Jurkat, Clone E6-1 (cell line): ENCODE results near the gene NPHP4.

Source experiments
- DNase-seq: peaks from one replicate; pipeline ENCODE4 v3.0.0-alpha.2; 2011; ENCODE audit warnings: low read depth, low spot score
- H3K4me3 ChIP-seq: 2 replicates; pipeline ENCODE4 v1.5.1; 2011; ENCODE audit warnings: mild to moderate bottlenecking, low read length, control low read depth, moderate library complexity

NPHP4 gene

DNA sequence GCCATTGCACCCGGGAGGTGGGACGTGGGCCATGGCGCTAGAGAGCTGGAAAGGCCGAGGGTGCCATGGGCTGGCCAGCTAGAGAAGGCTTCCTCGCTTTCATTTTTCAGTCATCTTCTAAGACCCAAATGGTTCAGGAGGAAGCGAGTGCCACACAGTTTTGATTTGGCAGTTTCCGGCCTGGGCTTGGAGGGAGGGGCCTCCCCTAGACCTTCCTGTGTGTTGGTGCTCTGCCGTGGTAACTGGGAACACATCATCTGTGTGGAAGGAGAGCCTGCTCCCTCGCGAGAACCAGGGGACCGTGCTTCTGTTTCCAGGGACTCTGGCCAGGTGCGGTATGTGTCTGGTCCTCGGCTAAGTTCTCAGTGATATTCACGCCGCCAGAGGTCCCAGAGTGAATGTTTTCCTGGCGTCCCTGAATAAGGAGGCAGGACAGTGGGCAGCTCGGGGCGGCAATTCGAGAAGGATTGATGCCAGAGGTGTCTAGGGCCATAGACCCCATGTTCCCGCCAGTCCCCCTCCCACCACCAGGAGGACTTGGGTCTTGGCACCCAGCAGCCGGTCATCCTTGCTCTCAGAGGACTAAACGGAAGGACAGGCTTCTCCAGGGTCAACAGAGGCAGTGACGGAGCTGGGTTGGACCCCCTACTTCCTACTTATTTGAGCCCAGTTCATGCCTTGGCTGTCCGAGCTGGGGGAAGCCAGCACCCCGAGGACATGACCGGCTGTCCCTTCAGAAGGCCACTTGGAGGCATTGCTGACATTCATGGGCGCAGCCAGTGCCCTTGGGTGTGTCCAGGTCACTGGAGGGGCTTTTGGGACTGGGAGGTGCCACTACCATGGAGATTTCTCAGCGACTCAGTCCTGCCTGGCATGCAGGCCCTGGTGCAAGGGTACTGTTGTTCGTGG is 2.7 kb upstream of the NPHP4 start:
- DNase-seq: peak; percentile 62

DNA sequence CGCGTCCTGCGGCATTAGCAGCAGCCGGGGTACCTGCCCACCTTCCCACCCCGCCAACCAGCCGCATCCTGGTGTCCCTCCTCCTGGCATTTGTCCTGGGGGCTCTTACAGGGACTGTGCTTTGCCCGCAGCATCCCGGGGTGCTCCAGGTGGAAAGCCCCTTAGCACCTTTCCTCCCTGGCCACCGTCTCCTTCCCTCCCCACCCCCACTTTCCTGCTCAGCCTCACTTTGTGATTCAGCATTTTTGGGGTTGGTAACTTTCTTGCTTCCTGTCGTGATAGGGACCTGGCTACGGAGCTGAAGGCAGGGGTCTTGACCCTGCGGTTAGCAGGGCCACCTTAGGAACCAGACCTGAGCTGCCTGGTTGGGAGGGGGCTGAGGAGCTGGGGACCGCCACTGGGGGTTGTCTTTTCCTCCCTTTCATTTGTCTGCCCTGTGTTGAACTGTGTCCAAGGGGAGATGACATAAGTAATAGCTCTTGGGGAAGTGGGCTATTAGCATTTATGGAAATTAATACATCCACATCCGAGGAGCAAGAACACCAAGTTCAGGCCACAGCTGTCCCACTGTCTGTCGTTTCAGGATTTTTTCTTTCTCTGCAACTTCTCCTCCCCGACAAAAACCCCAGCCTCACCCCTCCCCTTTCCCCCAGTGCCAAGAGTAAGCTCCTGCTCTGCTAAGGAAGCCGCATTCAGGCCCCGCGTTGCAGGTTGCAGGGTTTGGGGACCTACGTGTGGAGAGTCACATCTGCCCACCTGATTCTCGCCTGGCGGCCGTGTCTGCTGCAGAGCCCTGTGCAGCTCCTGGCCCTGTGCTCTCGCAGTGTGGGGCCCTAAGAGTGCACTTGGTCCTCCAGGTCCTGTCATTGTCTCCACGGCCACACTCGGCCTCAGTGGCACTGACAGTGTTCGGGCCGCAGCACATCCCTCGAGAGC is 1.6 kb upstream of the NPHP4 start:
- peak overlapping the region; percentile 84 for H3K4me3 ChIP-seq
- no peak for DNase-seq

More for the DNA sequence above, 2.7 kb upstream of the NPHP4 start:
- H3K4me3 ChIP-seq: peak overlapping the region; percentile 84

DNA sequence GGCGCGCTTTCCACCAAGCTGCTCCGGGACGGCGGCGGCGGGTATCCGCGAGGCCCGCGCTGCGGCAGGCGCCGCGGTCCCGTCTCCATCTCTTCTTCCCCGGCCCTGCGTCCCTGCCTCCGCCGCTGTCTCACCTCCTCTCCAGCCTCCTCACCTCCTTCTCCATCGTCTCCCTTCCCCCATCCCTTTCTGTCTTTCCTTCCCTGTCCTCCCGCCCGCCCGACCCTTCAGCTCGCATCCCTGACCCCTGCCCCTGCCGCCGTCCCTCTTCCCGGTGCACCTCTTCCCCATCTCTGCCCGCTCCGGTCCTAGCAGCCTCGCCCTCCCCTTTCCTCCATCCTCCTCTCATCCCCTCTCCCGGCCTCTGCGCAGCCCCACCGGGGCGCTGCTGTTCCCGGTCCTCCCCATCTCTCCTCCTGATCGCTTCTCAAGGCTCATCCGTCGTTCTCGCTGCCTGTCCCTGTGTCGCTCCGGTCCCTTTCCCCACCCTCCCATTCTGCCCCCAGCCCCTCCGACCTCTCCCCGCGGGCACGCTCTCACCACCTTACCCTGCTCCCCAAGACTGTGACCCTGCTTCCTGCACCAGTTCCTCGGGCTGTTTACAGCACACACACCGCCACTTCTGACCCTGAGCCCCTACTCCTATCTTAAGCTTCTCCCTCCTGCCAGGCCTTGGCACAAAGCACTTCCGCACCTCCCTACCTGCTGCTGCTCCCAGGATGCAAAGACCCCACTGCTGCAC is 760 bp upstream of the NPHP4 start:
- DNase-seq: no peak

DNA sequence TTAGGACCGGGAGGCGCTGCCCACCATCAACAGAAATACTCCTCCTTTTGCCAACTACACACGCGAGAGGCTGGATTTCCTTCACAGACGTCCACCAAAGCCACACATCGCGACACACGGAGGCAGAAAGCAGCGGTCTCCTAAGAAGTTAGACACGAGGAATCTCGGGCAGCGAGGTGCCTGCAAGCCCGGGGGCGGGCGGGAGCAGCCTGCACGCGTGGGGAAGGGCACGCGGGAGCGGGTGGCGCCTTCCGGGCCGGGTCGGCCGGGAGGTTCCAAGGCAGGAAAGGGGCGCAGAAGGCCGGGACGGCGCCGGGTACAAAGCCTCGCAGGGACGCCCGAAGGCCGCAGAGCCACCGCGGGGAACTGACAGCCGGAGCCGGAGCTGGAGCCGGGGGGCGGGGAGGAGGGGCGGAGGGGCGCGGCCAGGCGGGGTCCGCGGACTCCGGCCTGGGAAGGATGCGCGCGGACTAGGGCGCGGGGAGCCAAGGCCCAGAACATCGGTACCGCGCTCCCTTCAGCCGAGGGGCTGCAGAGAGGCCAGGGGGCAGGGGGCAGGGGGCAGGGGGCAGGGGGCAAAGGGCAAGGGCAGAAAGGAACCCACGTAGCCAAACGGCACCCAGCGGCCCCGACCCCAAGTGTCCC is 722 bp downstream of the NPHP4 start:
- no peak for DNase-seq
- H3K4me3 ChIP-seq: peak overlapping the region; percentile 79

More for the DNA sequence above, 760 bp upstream of the NPHP4 start:
- peak overlapping the region; percentile 84 for H3K4me3 ChIP-seq

DNA sequence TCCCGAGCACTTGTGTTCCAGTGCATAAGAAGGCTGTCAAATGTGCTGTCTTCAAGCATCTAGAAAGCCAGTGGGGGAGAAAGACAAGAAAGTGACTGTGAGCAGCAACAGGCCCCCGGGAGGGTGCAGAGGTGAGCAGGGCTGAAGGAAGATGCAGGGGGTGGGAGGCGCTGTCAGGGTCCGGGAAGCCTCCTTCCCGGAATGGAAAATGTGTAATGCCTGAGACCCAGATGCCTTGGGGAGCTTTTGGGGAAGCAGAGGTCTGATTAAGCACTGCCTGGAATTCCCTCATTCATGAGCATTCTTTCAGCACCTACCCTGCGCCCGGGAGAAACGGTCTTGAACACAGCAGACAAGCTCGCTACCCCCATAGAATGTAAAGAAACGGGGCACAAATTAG is 1.3 kb downstream of the NPHP4 start:
- DNase-seq: no peak
- H3K4me3 ChIP-seq: peak overlapping the region; percentile 79

DNA sequence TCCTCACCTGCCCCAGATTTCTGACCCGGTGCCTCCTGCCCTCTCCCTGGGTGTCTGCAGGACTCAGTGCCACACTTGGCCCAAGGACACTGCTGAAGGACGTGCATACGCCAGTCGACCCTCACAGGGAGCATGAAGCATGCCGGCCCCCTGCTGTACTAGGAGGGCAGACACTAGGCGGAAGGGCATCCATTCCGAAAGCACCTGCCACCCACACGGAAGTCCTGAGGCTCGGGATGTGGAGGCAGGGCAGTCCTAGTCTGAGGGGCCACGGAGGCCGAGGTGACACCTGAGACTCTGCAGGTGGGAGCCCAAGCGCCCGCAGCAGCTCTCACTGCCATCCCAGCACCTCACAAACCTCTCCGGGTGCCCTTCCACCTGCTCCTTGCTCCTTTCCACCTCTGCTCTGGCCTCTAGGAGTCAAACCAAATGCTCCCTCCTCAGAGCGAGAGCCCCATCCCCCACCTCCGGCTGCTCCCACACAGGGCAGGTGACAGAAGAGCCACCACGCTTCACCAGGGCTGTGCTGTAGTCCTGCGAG is 2.4 kb downstream of the NPHP4 start:
- no peak for DNase-seq
- H3K4me3 ChIP-seq: no peak overlapping the region

DNA sequence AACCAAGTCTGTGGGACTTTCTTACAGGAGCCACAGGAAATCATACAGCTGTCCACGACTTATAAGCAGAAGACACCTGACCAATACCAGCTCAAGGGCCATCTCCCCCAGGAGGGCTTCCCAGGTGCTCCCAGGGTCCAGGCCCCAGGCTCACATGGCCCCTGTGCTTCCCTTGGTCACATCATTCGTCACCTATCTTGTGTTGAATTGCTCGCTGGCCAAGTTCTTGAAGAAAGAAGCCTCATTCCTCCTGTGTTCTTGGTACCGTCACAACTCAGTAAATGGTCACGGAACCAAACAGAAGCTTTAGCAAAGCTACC is 3.0 kb downstream of the NPHP4 start:
- H3K4me3 ChIP-seq: no peak overlapping the region
- DNase-seq: no peak

DNA sequence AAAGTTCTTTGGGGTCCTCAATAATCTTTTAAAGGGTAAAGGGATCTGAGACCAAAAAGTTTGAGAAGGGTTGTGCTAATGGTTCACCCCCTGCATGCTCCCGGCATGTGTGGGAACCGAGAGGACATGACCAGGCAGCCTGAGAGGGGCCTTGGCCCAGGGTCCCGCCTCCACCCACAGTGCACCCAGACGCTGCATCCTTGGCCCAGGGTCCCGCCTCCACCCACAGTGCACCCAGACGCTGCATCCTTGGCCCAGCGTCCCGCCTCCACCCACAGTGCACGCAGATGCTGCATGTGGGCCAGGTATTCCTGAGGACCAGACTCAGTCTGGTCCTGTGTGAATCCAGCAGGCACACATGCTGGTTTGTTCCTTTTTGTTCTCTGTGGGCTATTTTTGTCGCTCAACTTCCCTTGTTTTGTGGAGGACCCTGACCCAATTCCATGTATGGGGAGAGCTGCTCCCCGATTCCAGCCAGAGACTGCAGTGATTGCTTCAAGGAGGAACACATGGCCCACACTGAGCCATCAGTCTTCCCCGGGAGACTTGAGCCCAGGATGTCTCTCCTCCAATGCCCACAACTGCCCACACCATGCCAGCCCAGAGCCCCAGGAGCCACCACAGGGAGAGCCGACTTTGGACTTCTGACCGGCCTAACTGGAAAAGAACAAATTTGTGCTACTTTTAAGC is 3.5 kb downstream of the NPHP4 start:
- no peak overlapping the region for H3K4me3 ChIP-seq
- no peak for DNase-seq

DNA sequence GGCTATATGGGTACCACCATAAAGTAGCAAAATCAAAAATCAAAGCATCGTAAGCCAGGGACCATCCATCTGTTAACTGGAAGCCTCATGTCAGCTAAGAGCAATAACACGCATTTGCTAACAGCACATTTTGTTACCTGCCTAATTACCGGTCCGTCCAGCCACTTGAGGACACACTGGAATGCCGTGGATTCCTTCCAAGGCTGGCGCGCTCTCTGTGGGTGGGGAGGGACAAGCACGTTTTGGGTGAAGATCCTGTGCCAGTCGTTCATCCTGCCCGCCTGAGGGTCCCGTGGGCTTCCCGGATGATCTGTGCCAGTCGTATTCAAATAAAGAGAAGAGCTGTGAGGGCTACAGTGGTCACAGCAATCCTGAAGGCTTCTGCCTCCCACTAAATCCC is 6.2 kb downstream of the NPHP4 start:
- DNase-seq: no peak
- H3K4me3 ChIP-seq: no peak overlapping the region

DNA sequence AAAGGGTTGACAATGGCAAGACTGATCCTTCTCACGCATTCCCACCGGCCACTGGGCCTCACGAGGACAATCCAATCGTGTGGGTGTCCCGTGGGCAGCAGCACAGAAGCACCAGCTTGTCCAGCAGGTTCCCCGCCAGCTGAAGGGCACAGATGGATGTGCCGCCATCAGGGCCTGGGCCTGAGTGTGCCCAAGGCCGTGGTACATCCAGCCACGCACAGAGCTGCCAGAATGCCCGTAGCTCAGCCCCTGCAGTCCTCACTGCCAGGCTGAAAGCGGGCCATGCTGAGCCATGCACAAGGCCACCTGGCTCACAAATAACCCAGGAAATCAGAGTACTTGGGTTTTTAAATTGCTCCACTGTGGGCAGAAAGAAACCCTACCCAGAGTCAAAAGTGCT is 7.0 kb downstream of the NPHP4 start:
- H3K4me3 ChIP-seq: no peak overlapping the region

DNA sequence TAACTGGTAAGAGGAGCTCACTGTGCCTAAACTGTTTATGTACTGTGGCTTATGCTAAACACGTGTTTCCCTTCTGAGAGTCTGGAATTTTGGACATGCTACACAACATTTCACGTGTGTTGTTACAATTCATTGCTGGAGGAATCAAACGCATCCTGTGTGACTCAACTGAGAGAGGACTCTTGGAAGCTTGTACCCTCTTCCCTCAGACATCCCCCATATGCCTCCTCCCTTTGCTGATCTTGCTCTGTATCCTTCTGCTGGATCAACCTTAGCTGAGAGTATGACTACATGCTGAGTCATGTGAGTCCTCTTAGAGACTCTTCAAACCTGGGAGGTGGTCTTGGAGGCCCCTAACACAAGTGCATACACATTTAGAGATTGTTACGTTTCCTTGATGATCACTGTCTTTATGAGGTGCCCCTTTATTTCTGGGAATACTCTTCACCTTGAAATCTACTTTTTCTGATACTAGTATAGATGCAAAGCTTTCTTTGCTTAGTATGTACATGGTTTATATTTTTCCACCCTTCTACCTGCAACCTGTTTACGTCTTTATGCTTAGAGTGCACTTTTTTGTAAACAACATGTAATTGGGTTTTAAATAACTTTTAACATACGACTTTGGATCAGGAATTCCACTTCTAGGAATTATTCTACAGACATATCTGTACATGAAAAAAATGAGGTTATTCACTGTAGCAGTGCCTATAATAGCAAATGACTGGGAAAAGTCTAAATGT is 8.7 kb downstream of the NPHP4 start:
- DNase-seq: no peak
- no peak overlapping the region for H3K4me3 ChIP-seq

More for the DNA sequence above, 7.0 kb downstream of the NPHP4 start:
- DNase-seq: no peak

DNA sequence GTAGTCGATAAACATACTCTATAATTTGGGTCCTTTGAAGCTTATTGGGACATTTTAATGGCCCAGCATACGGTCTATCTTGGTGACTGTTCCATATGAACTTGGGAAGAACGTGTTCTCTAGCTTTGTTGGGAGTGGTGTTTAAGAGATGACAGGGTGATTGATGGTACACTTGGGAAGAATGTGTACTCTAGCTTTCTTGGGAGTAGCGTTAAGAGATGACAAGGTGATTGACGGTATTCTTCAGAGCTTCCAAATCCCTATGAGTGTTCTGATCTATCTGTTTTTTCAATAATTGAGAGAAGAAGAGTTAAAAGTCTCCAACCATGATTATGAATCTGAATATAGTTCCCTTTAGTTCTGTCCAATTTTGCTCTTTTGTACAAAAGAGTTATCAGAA is 9.4 kb downstream of the NPHP4 start:
- no peak for DNase-seq
- H3K4me3 ChIP-seq: no peak overlapping the region

DNA sequence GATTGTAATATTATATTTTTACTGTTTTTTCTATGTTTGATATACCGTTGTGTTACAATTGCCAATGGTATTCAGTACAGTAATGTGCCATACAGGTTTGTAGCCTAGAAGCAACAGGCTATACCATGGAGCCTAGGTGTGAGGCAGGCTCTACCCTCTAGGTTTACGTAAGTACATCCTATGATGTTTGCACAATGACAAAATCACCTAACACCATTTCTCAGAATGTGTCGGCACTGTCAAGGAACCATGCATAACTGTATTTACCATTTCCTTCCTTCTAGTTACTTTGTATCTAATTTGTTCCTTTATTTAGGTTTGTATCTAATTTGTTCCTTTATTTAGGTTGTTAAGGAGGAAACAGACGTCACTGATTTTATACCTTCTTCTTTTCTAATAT is 9.9 kb downstream of the NPHP4 start:
- no peak for DNase-seq
- no peak overlapping the region for H3K4me3 ChIP-seq

DNA sequence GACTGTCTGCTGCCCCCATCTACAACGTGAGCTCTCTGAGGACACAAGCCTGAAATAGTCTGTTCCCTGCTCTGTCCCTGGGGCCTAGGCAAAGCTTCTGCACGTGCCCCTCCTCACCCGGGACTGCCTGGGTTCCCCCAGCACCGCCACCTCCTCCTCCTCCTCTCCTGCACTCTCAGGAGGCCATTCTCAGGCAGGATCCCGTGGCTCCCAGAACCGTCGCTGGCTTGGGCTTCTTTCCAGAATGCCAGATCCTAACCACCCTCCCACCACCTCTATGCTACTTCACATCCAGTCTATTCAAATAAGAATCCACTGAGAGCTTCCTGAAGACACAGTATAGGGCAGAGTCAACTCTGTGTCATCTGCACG is 11.2 kb downstream of the NPHP4 start:
- H3K4me3 ChIP-seq: no peak overlapping the region
- no peak for DNase-seq

DNA sequence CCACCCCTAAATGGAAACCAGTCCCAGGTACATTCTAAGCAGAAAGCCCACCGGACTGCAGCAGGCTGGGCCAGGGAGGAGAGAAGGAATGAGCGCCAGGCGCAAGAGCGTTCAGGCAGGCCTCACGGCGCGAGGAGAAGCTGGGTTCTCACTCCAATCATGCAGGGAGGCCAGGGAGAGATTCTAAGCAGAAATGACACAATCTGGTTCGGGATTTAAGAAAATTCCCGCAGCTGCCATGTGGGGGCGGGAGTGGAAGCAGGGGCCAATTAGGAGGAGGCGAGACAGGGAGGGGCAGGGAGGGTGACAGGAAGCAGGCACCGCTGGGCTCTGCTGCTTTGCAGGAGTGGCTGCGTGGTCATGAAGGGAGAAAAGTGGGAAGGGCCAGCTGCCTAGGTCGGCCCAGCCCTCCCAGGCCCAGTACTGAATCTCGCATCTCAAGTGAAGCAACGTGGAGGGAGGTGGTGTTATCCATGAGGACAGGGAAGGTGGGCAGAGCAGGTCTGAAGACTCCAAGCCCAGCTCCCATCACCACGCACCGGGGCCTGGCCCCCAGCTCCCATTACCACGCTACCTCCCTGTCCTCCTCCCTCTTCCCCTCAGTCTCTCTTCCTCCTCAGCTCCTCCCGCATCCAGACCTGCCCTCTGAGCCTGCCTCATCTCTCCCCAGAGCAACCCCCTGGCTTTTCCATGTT is 11.8 kb downstream of the NPHP4 start:
- DNase-seq: no peak
- H3K4me3 ChIP-seq: no peak overlapping the region

DNA sequence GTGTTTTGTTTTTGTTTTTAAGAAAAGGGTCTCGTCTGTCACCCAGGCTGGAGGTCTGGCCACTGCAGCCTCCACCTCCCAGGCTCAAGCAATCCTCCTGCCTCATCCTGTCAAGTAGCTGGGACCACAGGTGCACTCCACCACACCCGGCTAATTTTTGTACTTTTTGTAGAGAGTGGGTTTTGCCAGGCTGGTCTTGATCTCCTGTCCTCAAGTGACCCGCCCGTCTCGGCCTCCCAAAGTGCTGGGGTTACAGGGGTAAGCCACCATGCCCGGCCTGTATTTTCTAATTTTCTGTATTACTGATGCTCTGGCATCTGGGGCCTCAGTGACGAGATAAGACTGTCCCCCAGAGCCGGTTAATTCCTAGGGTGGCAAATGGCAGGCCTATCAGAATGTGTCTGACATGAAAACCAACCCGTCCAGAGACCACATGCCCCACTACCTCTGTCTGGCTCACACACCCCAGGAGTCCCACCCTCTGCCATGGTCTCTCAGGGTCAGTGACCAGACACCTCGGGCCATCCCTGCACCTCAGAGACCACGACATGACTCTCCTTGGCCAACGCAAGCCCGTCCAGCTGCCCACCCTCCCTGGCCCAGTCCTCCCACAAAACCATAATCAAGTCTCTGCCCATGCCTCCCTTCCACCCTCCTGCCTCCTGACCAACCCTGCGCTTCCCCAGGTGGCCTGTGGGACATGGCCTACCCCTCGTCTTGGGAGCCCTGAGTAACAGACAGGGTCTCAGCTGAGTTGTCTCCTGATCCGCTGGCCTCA is 12.5 kb downstream of the NPHP4 start:
- DNase-seq: no peak
- no peak overlapping the region for H3K4me3 ChIP-seq
